ENCODE measurements around the gene CST9.

GRCh38 chr20:23602699-23603098 lies 3.0 kb downstream of the CST9 start:
- TF ChIP-seq CTCF (optimal IDR thresholded peaks at IDR 0.05 in 1 of 3, IDR thresholded peaks at IDR 0.05 in 1 of 3, conservative IDR thresholded peaks at IDR 0.05 in 1 of 3; ENCODE audit: extremely low read depth in 1 of 3, insufficient read depth in 2 of 3, low read length in 3 of 3), result no peak
- TF ChIP-seq EZH2 (IDR thresholded peaks at IDR 0.05; ENCODE audit: low read length), result no peak
